Lung (tissue), 12 donors: ENCODE results near the gene TCFL5. TPM values are rescaled to one million over a fixed set of nuclear protein-coding genes. Genes with fewer than 3 reads are reported as not detected.

Experiments
- ATAC-seq: fragments of 200-7000 bp; cut with Tn5 transposase; one replicate; pipeline ENCODE4 v1.9.1; 2020; ENCODE audit warnings: moderate number of reproducible peaks; ENCODE audit not compliant: insufficient read depth, low FRiP score
- DNase-seq, 3 donors: peaks; one replicate each; pipeline ENCODE4 v3.0.0-alpha.2; 2013 to 2017
- H3K27ac ChIP-seq, 2 donors: one replicate each; pipeline ENCODE4 v1.5.1; 2013; ENCODE audit warnings: mild to moderate bottlenecking in 2 of 2, moderate library complexity in 2 of 2, control low read depth in 1 of 2, inconsistent platforms in 1 of 2, low read depth in 1 of 2, low read length in 1 of 2
- H3K27me3 ChIP-seq, 3 donors: one replicate each; pipeline ENCODE4 v1.5.1; 2013; ENCODE audit warnings: low read length in 2 of 3; ENCODE audit not compliant: control insufficient read depth in 3 of 3, insufficient read depth in 3 of 3
- H3K36me3 ChIP-seq, 4 donors: one replicate each; pipeline ENCODE4 v1.5.1; 2013; ENCODE audit warnings: low read length in 4 of 4, mild to moderate bottlenecking in 1 of 4, moderate library complexity in 1 of 4; ENCODE audit not compliant: control insufficient read depth in 4 of 4, insufficient read depth in 4 of 4
- H3K4me1 ChIP-seq, 5 donors: one replicate each; pipeline ENCODE4 v1.5.1; 2013; ENCODE audit warnings: low read length in 5 of 5, mild to moderate bottlenecking in 2 of 5, moderate library complexity in 1 of 5; ENCODE audit not compliant: control insufficient read depth in 5 of 5, insufficient read depth in 5 of 5
- H3K4me3 ChIP-seq: one replicate; pipeline ENCODE4 v1.5.1; 2013; ENCODE audit warnings: mild to moderate bottlenecking, control low read depth, moderate library complexity
- H3K9ac ChIP-seq, 2 donors: one replicate each; pipeline ENCODE4 v1.5.1; 2013; ENCODE audit warnings: low read length in 2 of 2, control low read depth in 1 of 2; ENCODE audit not compliant: insufficient read depth in 1 of 2
- H3K9me3 ChIP-seq, 4 donors: one replicate each; pipeline ENCODE4 v1.5.1; 2013; ENCODE audit warnings: low read length in 3 of 4, mild to moderate bottlenecking in 1 of 4, moderate library complexity in 1 of 4; ENCODE audit not compliant: control insufficient read depth in 4 of 4, insufficient read depth in 3 of 4
- CTCF ChIP-seq: IDR thresholded peaks from 2 replicates; pipeline ENCODE4 v1.5.1; 2012; ENCODE audit warnings: mild to moderate bottlenecking; ENCODE audit errors: control extremely low read depth, extremely low read depth
- WGBS, 2 donors: extraction: QIAGEN DNeasy Blood & Tissue Kit; methylation state at CpG; one replicate each; pipeline ENCODE4 v1.1.7; 2013; 5-methylcytosine and 5-hydroxymethylcytosine counted together
- polyA plus RNA-seq, 2 donors: library from polyadenylated mRNA; stranded (reverse); fragments of 200-250 nt; gene quantifications; one replicate each; pipeline ENCODE4 v1.2.1, GENCODE V29; 2013
- total RNA-seq, 2 donors: library from RNA; depleted of rRNA in 1 of 2; stranded (reverse); fragments of >200 nt in 1 of 2; gene quantifications; one replicate each; pipeline ENCODE4 v1.2.1, GENCODE V29; 2014 to 2021
- donor health status: control.
- donor health status: control.
- donor health status: Bipolar disorder and iron deficiency.
- donor health status: healthy.
- donor health status: DM: yes; HTN: yes; CAD: no.

TCFL5 gene
- total and polyA plus RNA-seq, 4 donors = 3.8 to 8.6 (median 6.1) TPM

GRCh38 chr20:62885896-62886708 is 24.5 kb upstream of the TCFL5 start:
- DNase-seq = no peak
- H3K36me3 ChIP-seq = peaks cover 14 to 50% (median 18%) of the 10 kb centered on the region in 4 donors
- no peaks in the 10 kb centered on the region for H3K4me1 ChIP-seq
- WGBS, 2 donors = 85% methylated on average over 23 of the region's 23 CpGs
- H3K27me3 ChIP-seq = no peaks in the 10 kb centered on the region
- H3K27ac ChIP-seq = no peak overlapping the region
- no peak overlapping the region for H3K9ac ChIP-seq
- no peak overlapping the region for H3K4me3 ChIP-seq
- H3K9me3 ChIP-seq = no peaks in the 10 kb centered on the region
- no peak for ATAC-seq
- no peak for TF ChIP-seq CTCF

GRCh38 chr20:62885046-62885895 is 23.6 kb upstream of the TCFL5 start:
- Histone ChIP-seq H3K4me3 (no peak overlapping the region), H3K36me3 (peaks cover 6 to 50% (median 10%) of the 10 kb centered on the region in 4 donors), H3K9ac (no peak overlapping the region), H3K9me3 (no peaks in the 10 kb centered on the region), H3K27ac (no peak overlapping the region), H3K27me3 (no peaks in the 10 kb centered on the region), H3K4me1 (no peaks in the 10 kb centered on the region)
- DNase-seq (no peak), ATAC-seq (no peak)
- 86 to 90% methylated on average over 20 of the region's 20 CpGs for WGBS, 2 donors
- TF ChIP-seq CTCF = no peak

GRCh38 chr20:62884556-62884955 is 22.9 kb upstream of the TCFL5 start:
- peaks cover 6 to 48% (median 10%) of the 10 kb centered on the region in 4 donors for H3K36me3 ChIP-seq
- no peaks in the 10 kb centered on the region for H3K4me1 ChIP-seq
- ATAC-seq = no peak
- WGBS, 2 donors = 77 to 83% methylated on average over 8 of the region's 8 CpGs
- no peak overlapping the region for H3K27ac ChIP-seq
- H3K9ac ChIP-seq = no peak overlapping the region
- no peaks in the 10 kb centered on the region for H3K9me3 ChIP-seq
- no peak overlapping the region for H3K4me3 ChIP-seq
- DNase-seq = no peak
- peaks cover 0 to 1% (median 0%) of the 10 kb centered on the region in 3 donors for H3K27me3 ChIP-seq
- TF ChIP-seq CTCF = no peak
